Thyroid gland (tissue), 4 donors: ENCODE measurements around the gene PGLYRP3. TPM values are rescaled to one million over a fixed set of nuclear protein-coding genes. Genes with fewer than 3 reads are reported as not detected.
"Not testable (repeated sequence)": the region's sequence is repeated elsewhere in the genome, so short reads cannot be mapped to it uniquely, and the experiment has no call there.

Experiments used
- DNase-seq, 2 donors: peaks; one replicate each; pipeline ENCODE4 v3.0.0-alpha.2; 2019
- H3K27ac ChIP-seq, 3 donors: fragments of 200-600 bp; sonication (generic); 1 replicate in 2 of 3; 2 replicates in 1 of 3; pipeline ENCODE4 v1.5.1; 2016 to 2019; ENCODE audit warnings: mild to moderate bottlenecking in 1 of 3, moderate library complexity in 1 of 3
- H3K27me3 ChIP-seq: fragments of 200-600 bp; sonication (generic); one replicate; pipeline ENCODE4 v1.5.1; 2019
- H3K36me3 ChIP-seq, 2 donors: fragments of 200-600 bp; sonication (generic); one replicate each; pipeline ENCODE4 v1.5.1; 2016 to 2019
- H3K4me1 ChIP-seq, 2 donors: fragments of 200-600 bp; sonication (generic); one replicate each; pipeline ENCODE4 v1.5.1; 2017 to 2019
- H3K4me3 ChIP-seq, 3 donors: fragments of 200-600 bp; sonication (generic); replicated peaks in 1 of 3; 1 replicate in 2 of 3; 2 replicates in 1 of 3; pipeline ENCODE4 v1.5.1; 2016; ENCODE audit warnings: mild to moderate bottlenecking in 1 of 3
- H3K9me3 ChIP-seq: fragments of 200-600 bp; sonication (generic); one replicate; pipeline ENCODE4 v1.5.1; 2017
- CTCF ChIP-seq, 6 experiments: fragments of 200-600 bp in 3 of 6; fragments of 450-650 bp in 3 of 6; sonication (generic) in 3 of 6; IDR thresholded peaks; one replicate each; pipeline ENCODE4 v1.5.1; 2016 to 2019; ENCODE audit warnings: antibody characterized with exemption in 6 of 6, mild to moderate bottlenecking in 2 of 6, inconsistent platforms in 1 of 6, moderate library complexity in 1 of 6
- POLR2A ChIP-seq, 2 donors: fragments of 450-650 bp; IDR thresholded peaks; one replicate each; pipeline ENCODE4 v1.6.1; 2017; ENCODE audit warnings: antibody characterized with exemption in 2 of 2, mild to moderate bottlenecking in 2 of 2, moderate library complexity in 1 of 2
- WGBS, 2 donors: methylation state at CpG; one replicate each; pipeline ENCODE4 v1.1.5; 2017; 5-methylcytosine and 5-hydroxymethylcytosine counted together
- intact Hi-C: fragments of 100-400 bp; cut with DNase I; formaldehyde crosslinking; loops from one replicate; pipeline ENCODE4 v1.15.1; 2023
- total RNA-seq, 4 donors: library from RNA; depleted of rRNA; stranded (reverse); fragments of >200 nt; gene quantifications; one replicate each; pipeline ENCODE4 v1.2.3, GENCODE V29; 2016

The PGLYRP3 gene
- total RNA-seq, 4 donors from 2014 or later = not detected

- Histone ChIP-seq H3K9me3 (no peaks in the 10 kb centered on the region), H3K36me3 (no peaks in the 10 kb centered on the region), H3K4me1 (no peaks in the 10 kb centered on the region), H3K4me3 (no peak overlapping the region), H3K27me3 (no peaks in the 10 kb centered on the region), H3K27ac (no peak overlapping the region)
- DNase-seq = no peak
- intact Hi-C loops = no loop called here
- 39 to 42% methylated on average over 1 of the region's 1 CpG for WGBS, 2 donors
- TF ChIP-seq POLR2A (IDR thresholded peaks at IDR 0.05) (no peak), CTCF (IDR thresholded peaks at IDR 0.05) (no peak)
Measured at GRCh38 chr1:153322568-153322967, 9.8 kb upstream of the PGLYRP3 start.

- H3K27me3 ChIP-seq, H3K4me3 ChIP-seq, H3K27ac ChIP-seq, H3K9me3 ChIP-seq, H3K36me3 ChIP-seq, H3K4me1 ChIP-seq, DNase-seq, intact Hi-C loops: not testable (repeated sequence)
- whole genome bisulfite sequencing, 2 donors = 89 to 90% methylated on average over 7 of the region's 7 CpGs
Measured at GRCh38 chr1:153318145-153318544, 5.4 kb upstream of the PGLYRP3 start.

GRCh38 chr1:153316013-153316412 is 3.3 kb upstream of the PGLYRP3 start:
- H3K27me3 ChIP-seq, H3K9me3 ChIP-seq, H3K4me3 ChIP-seq, H3K27ac ChIP-seq, H3K4me1 ChIP-seq, DNase-seq, intact Hi-C loops, H3K36me3 ChIP-seq: not testable (repeated sequence)

- H3K4me1 ChIP-seq, H3K9me3 ChIP-seq, H3K36me3 ChIP-seq, H3K4me3 ChIP-seq, H3K27ac ChIP-seq, H3K27me3 ChIP-seq, DNase-seq, intact Hi-C loops: not testable (repeated sequence)
Measured at GRCh38 chr1:153314388-153314787, 1.6 kb upstream of the PGLYRP3 start.

GRCh38 chr1:153313288-153313687 is 536 bp upstream of the PGLYRP3 start:
- Histone ChIP-seq H3K4me3 (no peak overlapping the region), H3K4me1 (no peaks in the 10 kb centered on the region), H3K9me3 (no peaks in the 10 kb centered on the region), H3K27me3 (no peaks in the 10 kb centered on the region), H3K36me3 (no peaks in the 10 kb centered on the region), H3K27ac (no peak overlapping the region)
- no peak for TF ChIP-seq POLR2A (IDR thresholded peaks at IDR 0.05)
- no peak for TF ChIP-seq CTCF (IDR thresholded peaks at IDR 0.05)
- intact Hi-C loops = no loop called here
- no peak for DNase-seq
- WGBS, 2 donors = 72 to 98% methylated on average over 2 of the region's 2 CpGs

- Histone ChIP-seq H3K36me3 (no peaks in the 10 kb centered on the region), H3K4me1 (no peaks in the 10 kb centered on the region), H3K9me3 (no peaks in the 10 kb centered on the region), H3K27me3 (no peaks in the 10 kb centered on the region), H3K4me3 (no peak overlapping the region), H3K27ac (no peak overlapping the region)
- intact Hi-C loops = no loop called here
- 79 to 83% methylated on average over 7 of the region's 7 CpGs for WGBS, 2 donors
- no peak for DNase-seq
- no peak for TF ChIP-seq CTCF (IDR thresholded peaks at IDR 0.05)
- no peak for TF ChIP-seq POLR2A (IDR thresholded peaks at IDR 0.05)
Measured at GRCh38 chr1:153310526-153310925, 2.2 kb downstream of the PGLYRP3 start.

- 59 to 64% methylated on average over 2 of the region's 2 CpGs for WGBS, 2 donors
- Histone ChIP-seq H3K9me3 (no peaks in the 10 kb centered on the region), H3K4me1 (no peaks in the 10 kb centered on the region), H3K27me3 (no peaks in the 10 kb centered on the region), H3K27ac (no peak overlapping the region), H3K36me3 (no peaks in the 10 kb centered on the region), H3K4me3 (no peak overlapping the region)
- DNase-seq = no peak
- intact Hi-C loops = no loop called here
- TF ChIP-seq POLR2A (IDR thresholded peaks at IDR 0.05) (no peak), CTCF (IDR thresholded peaks at IDR 0.05) (no peak)
Measured at GRCh38 chr1:153309441-153309840, 3.3 kb downstream of the PGLYRP3 start.
